CD8-positive, alpha-beta memory T cell (primary cell): Measurements from ENCODE around the gene NOM1. TPM values are rescaled to one million over a fixed set of nuclear protein-coding genes. Genes with fewer than 3 reads are reported as not detected.
A peak's percentile ranks its signal among the peaks of the same experiment; 100 is the strongest.
"Not testable (repeated sequence)": the region's sequence is repeated elsewhere in the genome, so short reads cannot be mapped to it uniquely, and the experiment has no call there.

ENCODE experiments used
- CTCF ChIA-PET: fragments of 350-600 bp; sonication (Branson Sonifier 250); formaldehyde crosslinking; loops from one replicate; lab custom pipeline; 2021; ENCODE audit warnings: antibody characterized with exemption; lab: Charles Lee
- POLR2A ChIA-PET: fragments of 350-600 bp; sonication (Branson Sonifier 250); formaldehyde crosslinking; loops from one replicate; lab custom pipeline; 2021; ENCODE audit warnings: antibody characterized with exemption; lab: Charles Lee
- DNase-seq, 5 donors: peaks; one replicate each; pipeline versions ENCODE4 v3.0.0 to v3.0.0-alpha.2; 2020 to 2022; ENCODE audit warnings: mixed read lengths in 1 of 5
- H3K27ac ChIP-seq: one replicate; pipeline ENCODE4 v1.7.0; 2013; ENCODE audit warnings: low read depth, mild to moderate bottlenecking, low read length, moderate library complexity
- H3K27me3 ChIP-seq: 2 replicates; pipeline ENCODE4 v1.7.0; 2013; ENCODE audit warnings: low read length, mild to moderate bottlenecking; ENCODE audit not compliant: insufficient read depth, poor library complexity, severe bottlenecking
- H3K36me3 ChIP-seq: 2 replicates; pipeline ENCODE4 v1.7.0; 2013; ENCODE audit warnings: mild to moderate bottlenecking, low read length, moderate library complexity; ENCODE audit not compliant: insufficient read depth
- H3K4me1 ChIP-seq: 2 replicates; pipeline ENCODE4 v1.7.0; 2013; ENCODE audit warnings: mild to moderate bottlenecking, low read length, moderate library complexity; ENCODE audit not compliant: insufficient read depth
- H3K4me3 ChIP-seq: 2 replicates; pipeline ENCODE4 v1.7.0; 2013; ENCODE audit warnings: mild to moderate bottlenecking, low read length
- H3K9me3 ChIP-seq: 2 replicates; pipeline ENCODE4 v1.7.0; 2013; ENCODE audit warnings: mild to moderate bottlenecking, low read length
- H3K27ac Mint-ChIP-seq, 8 donors: one replicate each; pipeline ENCODE4 v1.8.0; 2020 to 2021; ENCODE audit warnings: mixed read lengths in 8 of 8, mild to moderate bottlenecking in 6 of 8, inconsistent platforms in 3 of 8, moderate library complexity in 3 of 8
- H3K27me3 Mint-ChIP-seq, 2 donors: one replicate each; pipeline ENCODE4 v1.8.0; 2020 to 2021; ENCODE audit warnings: mixed read lengths in 2 of 2, mild to moderate bottlenecking in 1 of 2, moderate library complexity in 1 of 2
- H3K36me3 Mint-ChIP-seq, 3 donors: one replicate each; pipeline ENCODE4 v1.8.0; 2020 to 2021; ENCODE audit warnings: mixed read lengths in 3 of 3, inconsistent platforms in 1 of 3, mild to moderate bottlenecking in 1 of 3
- H3K4me1 Mint-ChIP-seq, 3 donors: one replicate each; pipeline ENCODE4 v1.8.0; 2020 to 2021; ENCODE audit warnings: mixed read lengths in 3 of 3, inconsistent platforms in 1 of 3, mild to moderate bottlenecking in 1 of 3
- H3K4me3 Mint-ChIP-seq, 7 donors: one replicate each; pipeline ENCODE4 v1.8.0; 2020 to 2021; ENCODE audit warnings: mixed read lengths in 7 of 7, mild to moderate bottlenecking in 6 of 7, moderate library complexity in 4 of 7, inconsistent platforms in 2 of 7
- H3K9me3 Mint-ChIP-seq, 5 donors: one replicate each; pipeline ENCODE4 v1.8.0; 2020 to 2022; ENCODE audit warnings: mixed read lengths in 5 of 5, mild to moderate bottlenecking in 3 of 5, moderate library complexity in 2 of 5, inconsistent platforms in 1 of 5
- polyA plus RNA-seq: library from polyadenylated mRNA; unstranded; fragments of 300-500 nt; fragmentation: Illumina TruSeq; gene quantifications from one replicate; pipeline ENCODE4 v1.2.3, GENCODE V29; 2021
- total RNA-seq, 2 experiments: library from RNA; stranded (reverse); gene quantifications; one replicate each; pipeline ENCODE4 v1.2.3, GENCODE V29; 2021

Gene NOM1
- total and polyA plus RNA-seq, 3 experiments from 2014 or later: 9.8 to 34.3 (median 34.2) TPM

DNA sequence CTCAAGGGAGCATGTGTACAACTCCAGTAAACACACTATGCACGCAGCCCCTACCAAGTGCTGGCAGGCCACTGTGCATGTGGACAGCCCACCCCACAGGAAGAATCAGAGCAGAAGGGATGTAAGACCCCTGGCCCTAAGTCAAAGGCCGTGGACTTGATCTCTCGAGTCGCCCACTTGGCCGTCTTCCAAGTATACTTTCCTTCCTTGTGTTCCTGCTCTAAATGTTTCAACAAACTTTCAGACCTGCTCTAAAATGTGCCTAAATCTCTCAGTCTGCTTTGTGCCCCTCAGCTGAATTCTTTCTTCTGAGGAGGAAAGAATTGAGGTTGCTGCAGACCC, 21.1 kb upstream of the NOM1 start:
- no peak for DNase-seq
- no peaks in the 10 kb centered on the region for H3K9me3 Mint-ChIP-seq
- Histone ChIP-seq H3K4me1 (peaks cover 2% of the 10 kb centered on the region), H3K27me3 (no peaks in the 10 kb centered on the region), H3K27ac (no peak overlapping the region), H3K36me3 (no peaks in the 10 kb centered on the region), H3K4me3 (no peak overlapping the region), H3K9me3 (no peaks in the 10 kb centered on the region)
- H3K4me3 Mint-ChIP-seq: no peak overlapping the region
- H3K4me1 Mint-ChIP-seq: peaks cover 13 to 37% (median 28%) of the 10 kb centered on the region in 3 donors
- POLR2A ChIA-PET: no interaction called here
- CTCF ChIA-PET: interaction anchor here (1.8 kb wide), 1 partner anchor 20 kb away, joined by 4 read pairs; no protein-coding TSS in a partner anchor
- H3K36me3 Mint-ChIP-seq: no peaks in the 10 kb centered on the region
- H3K27me3 Mint-ChIP-seq: peaks cover 0 to 4% of the 10 kb centered on the region in 2 donors
- peak overlapping the region in 3 of 8 donors; percentile 27 to 66 (median 34) for H3K27ac Mint-ChIP-seq

DNA sequence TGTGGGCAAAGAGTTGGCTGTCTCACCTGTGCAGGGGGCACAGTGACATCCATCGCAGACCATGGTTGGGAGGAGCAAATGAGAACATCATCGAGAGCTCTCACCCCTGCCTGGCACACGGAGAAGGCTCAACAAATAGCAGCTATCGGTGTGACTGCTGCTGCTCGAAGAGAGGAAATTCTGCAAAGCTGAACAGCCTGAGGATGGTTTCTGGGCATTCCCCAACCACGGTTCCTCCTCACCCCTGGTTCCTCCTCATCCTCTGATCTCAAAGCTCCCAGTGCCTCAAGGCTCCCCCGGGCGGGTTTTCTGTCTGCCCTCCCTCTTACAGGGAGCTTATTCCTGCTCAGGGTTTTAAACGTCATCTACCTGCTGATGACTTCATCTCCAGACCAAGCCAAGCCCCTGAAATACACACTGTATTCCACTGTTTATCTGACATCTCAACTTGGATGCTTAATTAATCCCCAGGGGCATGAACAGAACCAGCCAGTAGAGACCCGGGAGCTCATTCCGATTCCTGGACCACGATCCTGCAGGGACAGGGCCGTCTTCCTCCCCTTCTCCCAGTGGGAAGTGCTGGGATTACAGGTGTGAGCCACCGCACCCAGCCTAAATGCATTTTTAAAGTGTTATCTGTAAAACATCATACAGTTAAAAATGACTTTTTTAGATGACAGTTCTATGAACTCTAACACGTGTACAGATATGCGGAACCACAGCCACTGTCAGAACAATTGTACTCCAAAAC, 19.5 kb upstream of the NOM1 start:
- H3K4me3 ChIP-seq: no peak overlapping the region
- peak overlapping the region in 6 of 8 donors; percentile 37 to 80 (median 50) for H3K27ac Mint-ChIP-seq
- H3K27ac ChIP-seq: no peak overlapping the region
- ChIA-PET CTCF (interaction anchor here (1.2 kb wide), 1 partner anchor 20 kb away, joined by 6 read pairs; the partner anchor contains the start of gene NOM1), POLR2A (interaction anchor here (0.6 to 0.9 kb wide), 2 partner anchors 13 to 28 kb away, joined by 3 read pairs; no protein-coding TSS in a partner anchor)
- no peaks in the 10 kb centered on the region for H3K36me3 Mint-ChIP-seq
- H3K9me3 Mint-ChIP-seq: no peaks in the 10 kb centered on the region
- H3K4me1 Mint-ChIP-seq: peaks cover 9 to 26% (median 16%) of the 10 kb centered on the region in 3 donors
- peak overlapping the region in 2 of 7 donors; percentile 9 to 33 for H3K4me3 Mint-ChIP-seq
- H3K9me3 ChIP-seq: no peaks in the 10 kb centered on the region
- no peaks in the 10 kb centered on the region for H3K4me1 ChIP-seq
- no peaks in the 10 kb centered on the region for H3K36me3 ChIP-seq
- H3K27me3 ChIP-seq: no peaks in the 10 kb centered on the region
- peaks cover 3 to 8% of the 10 kb centered on the region in 2 donors for H3K27me3 Mint-ChIP-seq
- peak in 4 of 5 donors; percentile 9 to 25 (median 14) for DNase-seq

DNA sequence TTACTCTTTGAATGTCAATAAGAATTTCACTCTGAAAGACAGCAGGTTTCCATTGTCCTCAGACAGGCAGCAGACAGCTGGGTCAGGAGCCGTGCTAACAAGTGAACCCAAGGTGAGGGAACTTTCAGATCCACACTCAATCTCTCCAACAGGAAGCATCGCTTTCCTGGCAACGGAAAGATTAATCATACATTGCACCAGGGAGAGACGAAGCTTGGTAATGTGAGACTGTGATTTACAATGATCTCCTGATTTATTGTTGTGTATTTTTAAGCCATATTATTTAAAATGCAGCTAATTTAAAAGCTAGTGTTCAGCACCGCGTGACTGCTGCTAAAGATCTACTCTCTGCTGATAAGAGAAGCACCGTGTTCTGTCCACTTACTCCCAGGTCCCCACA, 17.5 kb upstream of the NOM1 start:
- peak overlapping the region in 2 of 8 donors; percentile 10 to 17 for H3K27ac Mint-ChIP-seq
- POLR2A ChIA-PET: interaction anchor here (0.8 kb wide), 1 partner anchor 9 kb away, joined by 3 read pairs; no protein-coding TSS in a partner anchor
- H3K36me3 Mint-ChIP-seq: no peaks in the 10 kb centered on the region
- H3K27me3 Mint-ChIP-seq: peaks cover 9 to 12% of the 10 kb centered on the region in 2 donors
- no peaks in the 10 kb centered on the region for H3K9me3 Mint-ChIP-seq
- Histone ChIP-seq H3K4me1 (no peaks in the 10 kb centered on the region), H3K36me3 (no peaks in the 10 kb centered on the region), H3K27me3 (no peaks in the 10 kb centered on the region), H3K4me3 (no peak overlapping the region), H3K27ac (no peak overlapping the region), H3K9me3 (no peaks in the 10 kb centered on the region)
- H3K4me3 Mint-ChIP-seq: no peak overlapping the region
- CTCF ChIA-PET: interaction anchor here (1.3 kb wide), 1 partner anchor 18 kb away, joined by 4 read pairs; the partner anchor contains the start of gene NOM1
- DNase-seq: no peak
- peaks cover 9 to 26% (median 16%) of the 10 kb centered on the region in 3 donors for H3K4me1 Mint-ChIP-seq

DNA sequence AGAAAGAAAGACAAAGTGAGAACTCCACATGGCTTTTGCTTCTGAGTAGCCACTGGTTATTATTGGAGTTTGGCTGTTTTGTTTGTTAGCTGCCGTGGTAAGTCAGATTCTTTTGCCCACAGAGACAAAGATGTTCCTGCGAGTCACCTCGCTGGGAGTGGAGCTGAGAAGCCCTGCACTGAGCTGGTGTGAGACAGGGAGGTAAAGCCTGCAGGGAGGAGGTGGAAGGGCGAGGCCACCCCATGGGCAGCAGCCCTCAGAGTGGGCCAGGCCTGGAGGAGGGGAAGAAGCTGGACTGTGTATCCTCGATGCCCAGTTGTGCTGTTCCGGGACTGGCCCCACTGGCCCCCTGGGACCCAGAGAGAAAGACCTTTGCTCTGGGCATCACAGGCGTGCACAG, 14.3 kb upstream of the NOM1 start:
- Mint-ChIP-seq H3K27me3 (peaks cover 7 to 27% of the 10 kb centered on the region in 2 donors), H3K9me3 (no peaks in the 10 kb centered on the region), H3K27ac (peak overlapping the region in 1 of 8 donors; percentile 52), H3K4me3 (no peak overlapping the region), H3K4me1 (peaks cover 0 to 7% (median under 1%) of the 10 kb centered on the region in 3 donors), H3K36me3 (no peaks in the 10 kb centered on the region)
- H3K36me3 ChIP-seq: no peaks in the 10 kb centered on the region
- no peaks in the 10 kb centered on the region for H3K4me1 ChIP-seq
- no peaks in the 10 kb centered on the region for H3K27me3 ChIP-seq
- H3K4me3 ChIP-seq: no peak overlapping the region
- H3K27ac ChIP-seq: no peak overlapping the region
- POLR2A ChIA-PET: no interaction called here
- CTCF ChIA-PET: interaction anchor here (1.0 kb wide), 1 partner anchor 14 kb away, joined by 3 read pairs; the partner anchor contains the start of gene NOM1
- no peaks in the 10 kb centered on the region for H3K9me3 ChIP-seq
- DNase-seq: no peak

DNA sequence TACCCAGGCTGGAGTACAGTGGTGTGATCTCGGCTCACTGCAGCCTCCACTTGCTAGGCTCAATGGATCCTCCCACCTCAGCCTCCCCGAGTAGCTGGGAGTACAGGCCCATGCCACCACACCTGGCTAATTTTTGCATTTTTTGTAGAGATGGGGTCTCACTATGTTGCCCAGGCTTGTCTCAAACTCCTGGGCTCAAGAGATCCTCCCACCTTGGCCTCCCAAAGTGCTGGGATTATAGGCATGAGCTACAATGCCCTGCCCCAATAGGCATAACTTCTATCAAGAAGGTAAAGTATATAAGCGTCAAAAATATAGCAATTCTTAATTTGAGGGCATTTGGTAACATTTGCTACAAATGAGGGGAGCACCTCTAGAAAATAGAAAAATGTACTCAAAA, 12.7 kb upstream of the NOM1 start:
- CTCF ChIA-PET: interaction anchor here (1.3 kb wide), 1 partner anchor 13 kb away, joined by 3 read pairs; the partner anchor contains the start of gene NOM1

DNA sequence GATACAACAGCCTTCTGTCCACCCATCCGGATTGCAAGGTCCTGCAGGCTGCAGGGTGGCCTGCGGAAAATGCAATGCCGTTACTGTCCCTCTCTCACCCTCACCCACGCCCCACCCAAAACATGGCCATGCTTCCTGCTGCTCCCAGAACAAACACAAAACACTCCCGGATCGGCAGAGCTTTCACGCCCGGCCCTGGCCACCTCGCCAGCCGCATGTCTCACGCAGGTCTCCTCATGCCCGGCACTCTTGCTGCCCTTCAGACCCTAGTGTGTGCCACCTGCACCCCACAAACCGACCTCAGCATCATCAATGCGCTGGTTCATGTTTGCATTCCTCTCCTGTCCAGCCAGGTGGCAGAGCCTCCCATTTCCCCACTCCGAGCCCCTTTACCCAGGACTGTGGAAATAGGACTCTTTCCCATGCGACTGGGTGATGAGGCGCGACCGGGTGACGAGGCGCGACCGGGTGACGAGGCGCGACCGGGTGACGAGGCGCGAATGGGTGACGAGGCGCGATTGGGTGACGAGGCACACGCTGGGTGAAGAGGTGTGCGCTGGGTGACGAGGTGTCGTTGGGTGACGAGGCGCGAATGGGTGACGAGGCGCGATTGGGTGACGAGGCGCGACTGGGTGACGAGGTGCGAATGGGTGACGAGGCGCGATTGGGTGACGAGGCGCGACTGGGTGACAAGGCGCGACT, 8.9 kb upstream of the NOM1 start:
- Mint-ChIP-seq H3K9me3 (no peaks in the 10 kb centered on the region), H3K27me3 (peaks cover 22 to 55% of the 10 kb centered on the region in 2 donors), H3K4me3 (no peak overlapping the region), H3K36me3 (no peaks in the 10 kb centered on the region), H3K27ac (no peak overlapping the region), H3K4me1 (peaks cover 0 to 8% (median 0%) of the 10 kb centered on the region in 3 donors)
- H3K4me3 ChIP-seq: no peak overlapping the region
- no peaks in the 10 kb centered on the region for H3K27me3 ChIP-seq
- ChIA-PET POLR2A (no interaction called here), CTCF (no interaction called here)
- H3K36me3 ChIP-seq: no peaks in the 10 kb centered on the region
- no peaks in the 10 kb centered on the region for H3K4me1 ChIP-seq
- no peaks in the 10 kb centered on the region for H3K9me3 ChIP-seq
- no peak for DNase-seq
- no peak overlapping the region for H3K27ac ChIP-seq

More for the DNA sequence above, 12.7 kb upstream of the NOM1 start:
- H3K27ac Mint-ChIP-seq, H3K36me3 ChIP-seq, H3K27me3 ChIP-seq, H3K9me3 ChIP-seq, POLR2A ChIA-PET, H3K4me3 ChIP-seq, DNase-seq, H3K27ac ChIP-seq, H3K4me1 ChIP-seq, H3K9me3 Mint-ChIP-seq, H3K36me3 Mint-ChIP-seq, H3K4me1 Mint-ChIP-seq, H3K4me3 Mint-ChIP-seq: not testable (repeated sequence)
- peaks cover 11 to 32% of the 10 kb centered on the region in 2 donors for H3K27me3 Mint-ChIP-seq

DNA sequence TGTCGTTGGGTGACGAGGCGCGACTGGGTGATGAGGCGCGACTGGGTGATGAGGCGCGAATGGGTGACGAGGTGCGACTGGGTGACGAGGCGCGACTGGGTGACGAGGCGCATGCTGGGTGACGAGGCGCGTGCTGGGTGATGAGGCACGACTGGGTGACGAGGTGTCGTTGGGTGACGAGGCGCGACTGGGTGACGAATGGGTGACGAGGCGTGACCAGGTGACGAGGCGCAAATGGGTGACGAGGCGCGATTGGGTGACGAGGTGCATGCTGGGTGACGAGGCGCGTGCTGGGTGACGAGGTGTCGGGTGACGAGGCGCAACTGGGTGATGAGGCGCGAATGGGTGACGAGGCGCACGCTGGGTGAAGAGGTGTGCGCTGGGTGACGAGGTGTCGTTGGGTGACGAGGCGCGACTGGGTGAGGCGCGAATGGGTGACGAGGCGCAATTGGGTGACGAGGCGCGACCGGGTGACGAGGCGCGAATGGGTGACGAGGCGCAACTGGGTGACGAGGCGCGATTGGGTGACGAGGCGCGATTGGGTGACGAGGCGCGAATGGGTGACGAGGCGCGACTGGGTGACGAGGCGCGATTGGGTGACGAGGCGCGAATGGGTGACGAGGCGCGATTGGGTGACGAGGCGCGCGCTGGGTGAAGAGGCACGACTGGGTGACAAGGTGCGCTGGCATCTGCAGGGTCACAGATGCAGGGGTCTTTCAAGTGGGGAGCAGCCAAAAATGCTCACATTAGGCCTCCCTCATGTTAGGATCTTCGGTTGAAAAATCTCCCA, 7.9 kb upstream of the NOM1 start:
- no peaks in the 10 kb centered on the region for H3K36me3 ChIP-seq
- no peak overlapping the region for H3K27ac Mint-ChIP-seq

More for the DNA sequence above, 7.9 kb upstream of the NOM1 start:
- POLR2A ChIA-PET: no interaction called here
- CTCF ChIA-PET: no interaction called here
- no peaks in the 10 kb centered on the region for H3K27me3 ChIP-seq
- Mint-ChIP-seq H3K4me3 (no peak overlapping the region), H3K36me3 (no peaks in the 10 kb centered on the region), H3K9me3 (no peaks in the 10 kb centered on the region), H3K27me3 (peaks cover 21 to 58% of the 10 kb centered on the region in 2 donors), H3K4me1 (peaks cover 0 to 8% (median 0%) of the 10 kb centered on the region in 3 donors)
- no peaks in the 10 kb centered on the region for H3K9me3 ChIP-seq
- no peaks in the 10 kb centered on the region for H3K4me1 ChIP-seq
- no peak overlapping the region for H3K4me3 ChIP-seq
- H3K27ac ChIP-seq: no peak overlapping the region
- no peak for DNase-seq
